ENCODE measurements around the gene N4BP2L1.

DNA sequence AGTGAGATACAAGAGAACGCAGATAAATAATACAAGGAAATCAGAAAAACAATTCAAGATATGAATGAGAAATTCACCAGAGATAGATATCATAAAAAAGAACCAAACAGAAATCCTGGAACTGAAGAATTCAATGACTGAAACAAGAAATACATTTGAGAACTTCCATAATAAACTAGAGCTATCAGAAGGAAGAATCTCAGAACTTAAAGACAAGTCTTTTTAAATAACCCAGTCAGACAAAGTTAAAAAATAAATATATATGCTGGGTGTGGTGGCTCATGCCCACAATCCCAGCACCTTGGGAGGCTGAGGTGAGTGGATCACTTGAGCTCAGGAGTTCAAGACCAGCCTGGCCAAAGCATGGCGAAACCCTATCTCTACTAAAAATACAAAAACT is 28.7 kb upstream of the N4BP2L1 start:
- no peak for TF ChIP-seq POLR2A (IDR thresholded peaks at IDR 0.05; ENCODE audit: extremely low read depth, insufficient read length)
- TF ChIP-seq, protein P1, sequence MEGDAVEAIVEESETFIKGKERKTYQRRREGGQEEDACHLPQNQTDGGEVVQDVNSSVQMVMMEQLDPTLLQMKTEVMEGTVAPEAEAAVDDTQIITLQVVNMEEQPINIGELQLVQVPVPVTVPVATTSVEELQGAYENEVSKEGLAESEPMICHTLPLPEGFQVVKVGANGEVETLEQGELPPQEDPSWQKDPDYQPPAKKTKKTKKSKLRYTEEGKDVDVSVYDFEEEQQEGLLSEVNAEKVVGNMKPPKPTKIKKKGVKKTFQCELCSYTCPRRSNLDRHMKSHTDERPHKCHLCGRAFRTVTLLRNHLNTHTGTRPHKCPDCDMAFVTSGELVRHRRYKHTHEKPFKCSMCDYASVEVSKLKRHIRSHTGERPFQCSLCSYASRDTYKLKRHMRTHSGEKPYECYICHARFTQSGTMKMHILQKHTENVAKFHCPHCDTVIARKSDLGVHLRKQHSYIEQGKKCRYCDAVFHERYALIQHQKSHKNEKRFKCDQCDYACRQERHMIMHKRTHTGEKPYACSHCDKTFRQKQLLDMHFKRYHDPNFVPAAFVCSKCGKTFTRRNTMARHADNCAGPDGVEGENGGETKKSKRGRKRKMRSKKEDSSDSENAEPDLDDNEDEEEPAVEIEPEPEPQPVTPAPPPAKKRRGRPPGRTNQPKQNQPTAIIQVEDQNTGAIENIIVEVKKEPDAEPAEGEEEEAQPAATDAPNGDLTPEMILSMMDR (IDR thresholded peaks at IDR 0.05; ENCODE audit: low read depth, low read length): no peak
- TF ChIP-seq, protein P2, sequence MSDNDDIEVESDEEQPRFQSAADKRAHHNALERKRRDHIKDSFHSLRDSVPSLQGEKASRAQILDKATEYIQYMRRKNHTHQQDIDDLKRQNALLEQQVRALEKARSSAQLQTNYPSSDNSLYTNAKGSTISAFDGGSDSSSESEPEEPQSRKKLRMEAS (IDR thresholded peaks at IDR 0.05; ENCODE audit: low read depth, low read length): no peak
